Measurements from ENCODE around the gene IRS1. TPM values are rescaled to one million over a fixed set of nuclear protein-coding genes. Genes with fewer than 3 reads are reported as not detected.

IRS1 gene
- polyA plus RNA-seq, 3 donors = 10.5 to 12.1 (median 11.3) TPM

DNA sequence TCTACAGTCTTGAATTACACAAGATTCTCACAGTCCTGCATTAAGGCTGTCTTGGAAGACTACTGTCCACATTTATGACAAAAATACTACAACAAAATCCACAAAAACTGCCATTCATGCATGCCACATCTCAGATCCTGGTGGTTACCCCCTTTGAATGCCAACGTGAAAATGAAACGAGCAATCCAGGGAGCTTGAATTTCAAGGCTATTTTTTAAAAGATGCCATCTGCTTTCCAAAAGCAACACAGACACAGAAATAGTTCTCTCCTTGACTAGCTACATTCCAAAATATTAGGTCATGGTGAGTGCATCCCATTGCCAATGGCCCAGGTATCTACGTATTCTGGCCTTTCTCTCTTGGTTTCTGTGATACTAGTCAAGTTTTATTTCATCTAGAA, 36.3 kb downstream of the IRS1 start:
- no peak for DNase-seq (ENCODE audit: low read depth in 3 of 3, low spot score in 2 of 3)

DNA sequence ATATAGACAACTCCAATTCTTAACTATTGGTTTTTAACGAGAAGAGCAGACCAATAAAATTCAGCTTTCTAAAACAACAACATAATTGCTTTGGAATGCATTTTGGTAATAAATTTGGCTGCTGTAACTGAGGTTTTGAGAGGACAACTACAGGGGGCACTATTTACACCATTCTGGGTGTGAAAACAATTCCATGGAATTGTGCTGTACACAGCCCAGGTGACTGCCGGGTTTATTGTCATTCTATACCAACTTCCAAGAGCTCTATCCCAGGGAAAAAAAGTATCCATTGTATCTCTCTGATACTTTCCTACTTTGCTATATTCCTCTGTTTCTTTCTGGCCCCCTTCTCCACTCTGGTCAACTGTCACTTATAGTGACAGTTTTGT, 38.4 kb downstream of the IRS1 start:
- no peak for DNase-seq (ENCODE audit: low read depth in 3 of 3, low spot score in 2 of 3)

DNA sequence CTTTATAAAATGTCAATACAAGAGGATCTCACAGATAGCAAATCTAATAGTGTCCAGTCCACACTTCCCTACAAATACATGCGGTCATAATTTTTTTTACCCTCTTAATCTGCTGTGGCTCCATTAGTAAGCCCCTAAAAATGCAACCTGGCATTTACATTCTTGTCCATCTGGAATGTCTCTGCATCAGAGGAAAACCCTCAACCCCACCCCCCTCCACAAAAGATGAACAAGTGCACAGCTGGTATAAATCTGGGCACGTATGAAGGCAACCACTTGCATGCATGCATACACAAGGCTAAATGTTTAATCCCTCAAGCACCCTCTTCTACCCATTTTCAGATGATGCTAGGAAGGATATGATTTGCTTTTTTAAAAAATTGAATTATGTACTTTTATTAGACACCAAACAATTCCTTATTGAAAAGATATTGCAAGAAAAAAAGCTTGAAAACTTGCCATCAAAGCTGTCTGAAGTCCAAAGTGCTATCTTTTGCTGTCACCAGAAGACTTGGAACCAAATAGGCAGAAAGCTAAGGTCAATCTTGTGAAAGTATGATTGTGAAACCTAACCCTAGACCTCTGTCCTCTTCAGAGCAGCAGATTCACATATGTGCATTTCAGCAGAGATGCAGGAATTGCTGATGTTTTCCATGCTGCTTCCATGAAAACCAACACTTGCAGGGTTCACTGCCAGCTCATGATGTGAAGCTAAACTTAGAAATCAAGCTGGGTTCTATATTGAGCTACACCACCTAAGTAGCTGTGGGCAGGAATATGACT, 39.0 kb downstream of the IRS1 start:
- no peak for DNase-seq (ENCODE audit: low read depth in 3 of 3, low spot score in 2 of 3)

DNA sequence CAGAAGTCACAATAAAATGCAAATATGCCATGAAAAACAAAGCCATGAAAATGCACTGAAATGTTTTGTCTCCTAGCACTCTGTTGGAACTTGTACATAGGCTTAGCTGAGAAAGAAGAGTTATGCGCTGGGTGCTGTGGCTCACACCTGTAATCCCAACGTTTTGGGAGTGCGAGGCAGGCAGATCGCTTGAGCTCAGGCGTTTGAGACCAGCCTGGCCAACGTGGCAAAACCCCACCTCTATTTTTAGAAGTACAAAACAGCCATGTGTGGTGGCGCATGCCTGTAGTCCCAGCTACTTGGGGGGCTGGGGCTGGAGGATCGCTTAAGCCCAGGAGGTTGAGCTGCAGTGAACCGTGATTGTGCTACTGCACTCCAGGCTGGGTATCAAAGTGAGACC, 39.9 kb downstream of the IRS1 start:
- no peak for DNase-seq (ENCODE audit: low read depth in 3 of 3, low spot score in 2 of 3)

DNA sequence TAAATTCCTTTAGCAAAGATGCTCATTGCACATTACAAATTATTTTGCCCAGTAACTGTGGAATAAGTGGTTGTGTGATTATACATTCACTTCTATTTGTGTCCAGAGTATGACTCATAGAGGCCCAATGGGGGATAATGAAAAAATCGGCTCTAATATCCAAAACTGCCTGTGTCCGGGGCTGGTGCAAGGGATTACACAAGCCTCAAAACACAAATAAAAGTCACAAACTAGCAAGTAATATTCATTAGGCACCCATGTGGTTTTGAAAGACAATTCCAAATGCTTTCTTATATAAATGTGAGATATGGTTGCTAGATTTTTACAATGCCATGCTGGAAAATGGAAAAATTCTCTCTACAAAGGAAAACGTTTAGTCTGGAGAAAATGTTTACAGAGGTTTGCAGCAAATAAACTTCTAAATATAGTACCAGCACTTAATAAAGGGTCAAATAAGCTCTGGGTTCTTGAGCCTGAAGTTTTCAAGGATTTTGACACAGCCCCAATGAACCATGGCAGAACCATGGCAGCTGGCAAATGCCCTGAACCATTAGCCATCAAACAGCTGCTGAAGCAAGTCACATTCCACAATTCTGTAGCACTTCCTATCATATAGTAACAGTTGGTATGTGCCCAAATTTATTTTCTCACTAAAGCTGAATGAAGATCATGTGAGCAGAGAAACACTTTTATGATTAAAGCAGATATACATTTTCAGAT, 40.5 kb downstream of the IRS1 start:
- DNase-seq (ENCODE audit: low read depth in 3 of 3, low spot score in 2 of 3) = no peak

DNA sequence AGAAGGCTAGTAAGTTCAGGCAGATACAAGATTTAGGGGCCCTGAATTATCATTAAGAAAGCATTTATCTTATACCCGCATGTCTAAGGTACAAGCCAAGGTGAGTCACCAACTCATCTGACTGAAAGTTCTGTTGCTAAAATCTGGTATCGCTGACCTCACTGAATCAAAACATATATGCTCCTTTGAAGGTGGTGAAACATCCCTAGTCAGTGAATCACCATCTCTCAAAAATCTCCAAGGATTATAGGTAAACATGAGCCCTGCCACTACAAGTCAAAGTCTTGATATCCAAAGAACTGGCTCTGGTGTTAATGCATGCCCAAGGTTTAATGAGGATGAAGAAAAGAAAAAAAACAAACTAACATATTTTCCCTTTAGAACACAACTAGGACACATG, 43.5 kb downstream of the IRS1 start:
- no peak for DNase-seq (ENCODE audit: low read depth in 3 of 3, low spot score in 2 of 3)

DNA sequence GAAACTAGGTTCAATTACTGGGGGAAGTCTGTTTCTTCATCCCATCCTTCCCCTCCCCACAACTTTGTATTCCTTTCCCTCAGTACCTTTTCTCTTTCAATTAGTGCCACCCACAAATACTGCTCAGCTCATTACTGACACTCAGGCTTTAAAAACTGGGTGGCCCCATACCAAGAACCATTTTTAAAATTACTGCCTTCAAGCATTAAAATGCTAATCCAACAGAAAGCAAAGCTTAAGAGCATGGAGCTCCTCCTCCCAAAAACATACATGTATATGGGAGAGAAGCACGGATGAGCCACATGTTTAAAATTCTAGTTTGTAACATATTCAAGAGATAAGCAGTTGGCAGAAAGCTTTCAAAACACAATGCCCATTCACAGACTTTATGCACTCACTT, 44.0 kb downstream of the IRS1 start:
- no peak for DNase-seq (ENCODE audit: low read depth in 3 of 3, low spot score in 2 of 3)

DNA sequence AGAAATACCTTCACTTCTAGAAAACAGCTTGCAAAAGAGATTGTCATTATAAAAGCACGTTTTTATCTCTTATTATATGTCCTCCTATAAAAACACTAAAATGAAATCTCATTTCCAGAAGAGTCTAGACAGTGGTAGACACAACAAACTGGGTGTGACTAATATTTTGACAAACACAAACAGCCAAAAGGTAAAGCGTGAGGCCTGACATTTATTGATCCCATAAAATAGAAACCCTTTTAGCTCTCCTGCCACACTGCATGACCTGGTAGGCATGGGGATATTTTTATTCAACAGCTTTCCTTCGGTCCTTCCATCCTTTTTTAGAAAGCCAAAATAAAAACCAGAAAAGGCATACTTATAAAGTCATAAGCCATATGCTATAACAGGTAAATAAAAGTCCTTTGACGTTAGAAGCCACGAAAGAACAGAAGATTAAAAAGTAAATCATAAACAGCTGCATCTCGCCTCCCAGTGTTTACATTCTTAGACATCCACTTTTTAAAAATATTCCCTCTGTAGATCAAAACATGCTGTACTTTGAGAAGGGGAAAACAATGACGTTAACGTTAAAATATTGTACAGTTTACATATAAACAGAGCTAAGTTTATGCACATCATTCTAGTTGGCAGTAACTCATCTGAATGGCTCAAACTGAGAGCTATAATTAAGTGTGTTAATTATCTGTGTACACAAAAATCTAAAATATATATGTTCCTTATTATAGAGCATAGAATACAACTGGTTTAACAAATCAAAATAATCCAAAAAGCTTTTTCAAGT, 44.6 kb downstream of the IRS1 start:
- no peak for DNase-seq (ENCODE audit: low read depth in 3 of 3, low spot score in 2 of 3)

DNA sequence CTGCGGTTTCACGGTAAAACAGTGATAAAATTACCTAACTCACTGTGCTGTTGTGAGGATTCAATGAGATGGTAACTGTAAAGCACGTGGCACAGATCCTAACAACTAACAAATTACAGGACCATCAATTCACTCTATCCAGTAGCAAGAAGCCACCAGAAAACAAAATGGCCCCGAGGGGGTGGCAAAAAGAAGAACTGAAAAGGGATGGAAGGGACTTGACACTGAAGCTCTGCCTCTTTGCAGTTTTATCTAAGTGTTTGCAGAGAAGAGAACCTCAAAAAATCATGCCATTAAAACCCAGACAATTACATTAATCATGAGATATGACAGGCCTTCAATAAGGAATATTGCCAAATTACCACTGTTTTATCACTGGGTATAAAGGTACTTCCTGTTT, 46.7 kb downstream of the IRS1 start:
- DNase-seq (ENCODE audit: low read depth in 3 of 3, low spot score in 2 of 3) = no peak

DNA sequence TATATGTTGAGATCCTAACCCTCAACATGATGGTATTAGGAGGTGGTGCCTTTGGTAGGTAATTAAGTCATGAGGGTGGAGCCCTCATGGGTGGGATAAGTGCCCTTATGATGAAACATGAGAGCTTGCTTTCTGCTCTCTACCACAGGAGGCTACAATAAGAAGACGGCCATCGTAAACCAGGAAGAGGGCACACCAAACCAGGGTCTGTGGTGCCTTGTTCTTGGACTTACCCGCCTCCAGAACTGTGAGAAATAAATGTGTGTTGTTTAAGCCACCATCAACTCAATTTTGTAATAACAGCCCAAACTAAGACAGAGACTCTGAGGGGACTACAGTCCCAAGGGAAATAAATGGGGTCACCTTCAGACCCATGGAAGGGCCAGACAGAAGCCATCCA, 52.3 kb downstream of the IRS1 start:
- DNase-seq (ENCODE audit: low read depth in 3 of 3, low spot score in 2 of 3) = no peak

DNA sequence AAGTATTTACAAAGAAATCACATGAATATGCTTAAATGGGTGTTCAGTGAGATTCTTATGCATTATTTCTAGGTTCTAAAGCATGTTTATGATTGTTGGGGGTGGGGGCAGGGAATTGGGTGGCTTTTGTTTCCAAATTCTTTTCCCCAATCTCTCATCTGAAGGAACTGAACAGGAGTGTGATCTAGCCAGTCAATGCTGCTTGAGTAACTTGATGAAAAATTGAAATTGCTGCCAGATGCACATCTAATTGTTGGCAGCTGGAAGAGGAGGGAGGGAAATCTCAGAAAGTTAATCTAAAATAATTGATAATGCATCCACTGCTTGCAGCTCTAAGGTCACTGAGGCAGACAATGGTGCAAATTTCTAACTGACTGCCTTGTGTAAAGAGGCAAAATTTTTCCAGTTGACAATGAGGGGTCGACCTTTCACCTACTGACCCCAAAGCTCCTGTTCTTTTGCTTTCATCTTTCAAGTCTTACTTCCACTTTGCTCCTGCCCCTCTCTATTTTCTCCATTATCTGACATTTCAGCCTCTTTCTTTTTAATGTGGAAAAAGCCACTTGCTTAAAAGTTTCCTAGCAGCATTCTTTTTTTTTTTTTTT, 53.3 kb downstream of the IRS1 start:
- DNase-seq (ENCODE audit: low read depth in 3 of 3, low spot score in 2 of 3) = no peak

DNA sequence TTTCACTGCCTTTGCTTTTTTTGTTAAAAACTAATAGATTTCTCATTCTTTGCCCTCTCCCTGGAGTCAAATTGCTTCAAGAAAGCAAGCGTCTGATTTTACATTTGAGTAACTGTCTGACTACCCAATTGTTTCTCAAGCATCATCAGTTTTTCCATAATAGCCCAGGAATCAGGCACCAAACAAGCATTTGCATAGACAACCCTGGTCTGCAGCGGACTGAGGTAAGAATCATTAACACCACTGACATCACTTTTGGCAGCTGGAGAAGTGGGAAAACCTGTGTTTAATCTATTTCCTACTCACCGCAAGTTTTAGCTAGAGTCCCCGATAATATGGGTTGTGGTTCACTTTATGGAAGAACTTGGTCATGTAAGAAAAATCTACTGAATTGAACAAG, 55.7 kb downstream of the IRS1 start:
- no peak for DNase-seq (ENCODE audit: low read depth in 3 of 3, low spot score in 2 of 3)

DNA sequence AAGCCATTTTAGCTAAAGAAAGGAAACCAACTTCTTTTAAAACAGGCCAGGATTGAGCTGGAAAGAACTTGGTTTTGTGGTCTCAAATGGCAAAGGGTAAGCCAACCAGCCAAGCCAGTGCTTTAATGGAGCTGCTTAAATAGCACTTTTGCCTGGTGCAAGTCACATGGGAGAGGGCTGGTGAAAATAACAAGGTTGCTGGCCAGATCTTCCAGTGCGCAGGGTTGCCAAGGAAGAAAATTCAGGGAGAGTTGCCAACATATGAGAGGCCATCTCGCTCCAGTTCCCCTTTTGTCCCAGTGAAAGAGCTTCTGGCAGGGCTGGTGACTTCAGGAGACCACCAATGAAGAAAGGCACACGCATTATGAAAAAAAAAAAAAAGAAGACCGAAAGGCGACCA, 57.3 kb downstream of the IRS1 start:
- no peak for DNase-seq (ENCODE audit: low read depth in 3 of 3, low spot score in 2 of 3)

DNA sequence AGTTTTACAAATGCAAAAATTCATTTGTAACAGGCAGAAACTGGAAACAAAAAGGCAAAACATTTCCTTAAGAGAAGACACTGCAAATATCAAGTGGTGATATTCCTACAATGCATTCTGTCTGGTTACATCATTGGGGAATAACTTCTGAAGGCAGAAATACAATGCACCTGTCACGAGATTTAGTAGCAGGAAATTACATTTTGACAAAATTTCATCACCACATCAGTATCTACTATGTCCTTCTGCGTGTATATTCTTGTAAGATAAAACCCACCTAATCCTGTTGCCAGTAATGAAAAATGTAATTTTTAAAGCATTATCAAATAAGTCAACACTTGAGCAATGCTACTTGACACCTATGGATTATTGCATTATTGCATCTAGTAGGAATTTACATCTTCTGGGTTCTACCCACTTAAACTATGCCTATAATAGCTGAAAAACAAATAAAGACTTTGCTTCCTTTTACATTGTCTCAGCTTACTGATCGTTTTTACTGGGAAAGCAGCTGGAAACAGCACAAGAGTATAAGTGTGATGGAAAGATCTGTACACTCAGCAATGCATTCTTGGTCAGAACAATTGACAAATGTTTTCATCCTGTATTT, 59.5 kb downstream of the IRS1 start:
- DNase-seq (ENCODE audit: low read depth in 3 of 3, low spot score in 2 of 3) = no peak

DNA sequence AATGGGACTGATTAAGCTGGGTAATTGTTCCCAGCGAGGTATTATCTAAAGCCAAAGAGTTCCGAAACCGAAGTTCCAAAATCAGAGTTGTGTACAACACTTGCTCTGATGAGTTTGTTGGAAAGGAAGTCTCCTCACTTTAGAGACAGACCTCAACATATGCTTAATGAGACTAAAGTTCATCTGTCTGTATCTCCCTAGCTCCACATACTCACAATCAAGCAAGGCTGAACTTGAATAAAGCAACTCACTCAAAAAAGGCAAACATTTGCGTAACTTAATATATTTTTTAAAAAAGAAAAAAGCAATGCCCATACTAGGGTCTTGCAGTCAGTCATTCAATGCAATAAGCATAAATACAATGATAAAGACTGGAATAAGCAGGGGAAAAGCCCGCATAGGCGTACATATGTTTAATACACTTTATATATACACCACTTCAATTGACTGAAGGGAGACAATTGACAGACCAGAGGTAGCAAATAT, 60.0 kb downstream of the IRS1 start:
- DNase-seq (ENCODE audit: low read depth in 3 of 3, low spot score in 2 of 3) = no peak

DNA sequence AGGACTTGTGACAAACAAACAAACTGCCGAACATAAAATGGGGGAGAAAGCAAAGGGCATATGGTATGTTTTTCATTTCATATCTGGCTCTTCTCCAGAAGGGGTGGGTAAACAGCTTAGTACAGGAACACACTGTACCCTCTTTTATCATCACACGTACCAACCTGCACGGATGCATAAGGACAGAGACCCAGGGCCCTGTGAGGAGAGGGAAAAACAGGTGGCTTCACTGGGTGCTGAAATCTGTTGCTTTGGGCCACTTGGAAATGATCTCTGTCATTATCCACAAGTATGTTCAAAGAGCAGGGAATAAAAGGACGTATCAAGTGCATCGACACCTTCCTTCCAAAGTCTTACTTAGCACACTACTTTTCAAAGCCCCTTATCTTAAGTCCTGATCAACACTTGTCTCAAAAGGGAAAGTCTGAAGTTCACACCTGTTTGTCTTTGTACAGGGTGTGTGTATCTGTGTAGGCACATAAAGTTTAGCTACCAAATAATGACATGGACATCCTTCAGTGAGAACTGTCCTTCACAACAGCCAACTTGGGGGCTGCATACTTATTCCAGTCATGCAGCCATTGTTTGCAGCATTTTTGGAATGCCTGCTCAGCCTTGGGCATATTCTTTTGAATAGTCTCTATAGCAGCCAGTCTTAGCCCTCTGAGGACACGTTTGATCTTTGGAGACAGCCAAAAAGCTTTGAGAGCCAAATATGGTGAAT, 60.6 kb downstream of the IRS1 start:
- DNase-seq (ENCODE audit: low read depth in 3 of 3, low spot score in 2 of 3) = no peak

DNA sequence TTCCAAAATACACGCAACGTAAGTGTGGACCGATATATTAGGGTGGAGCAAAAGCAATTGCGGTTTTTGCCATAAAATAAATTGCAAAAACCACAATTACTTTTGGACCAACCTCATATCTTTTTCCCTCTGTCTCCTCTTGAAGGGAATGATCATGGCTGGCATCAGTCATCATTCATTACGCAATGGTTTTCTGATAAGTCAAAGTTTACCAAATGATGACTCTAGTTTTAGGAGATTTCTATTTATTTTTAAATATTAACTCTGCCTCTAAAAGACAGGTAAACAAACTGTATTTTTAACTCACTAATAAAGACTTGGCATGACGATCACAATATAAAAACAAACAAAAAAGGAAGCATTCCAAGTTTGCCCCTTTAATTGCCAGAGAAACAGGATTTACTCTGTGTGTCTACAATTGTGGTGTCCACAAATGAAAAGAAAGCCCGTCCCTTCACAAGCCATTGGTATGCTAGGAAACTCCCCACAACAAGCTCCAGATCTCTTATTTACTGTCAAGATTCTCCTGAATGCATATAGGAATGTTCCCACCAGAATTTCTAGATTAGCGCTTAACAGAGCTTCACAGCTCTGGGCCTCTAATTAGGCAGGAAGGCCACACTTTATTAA, 61.3 kb downstream of the IRS1 start:
- no peak for DNase-seq (ENCODE audit: low read depth in 3 of 3, low spot score in 2 of 3)

DNA sequence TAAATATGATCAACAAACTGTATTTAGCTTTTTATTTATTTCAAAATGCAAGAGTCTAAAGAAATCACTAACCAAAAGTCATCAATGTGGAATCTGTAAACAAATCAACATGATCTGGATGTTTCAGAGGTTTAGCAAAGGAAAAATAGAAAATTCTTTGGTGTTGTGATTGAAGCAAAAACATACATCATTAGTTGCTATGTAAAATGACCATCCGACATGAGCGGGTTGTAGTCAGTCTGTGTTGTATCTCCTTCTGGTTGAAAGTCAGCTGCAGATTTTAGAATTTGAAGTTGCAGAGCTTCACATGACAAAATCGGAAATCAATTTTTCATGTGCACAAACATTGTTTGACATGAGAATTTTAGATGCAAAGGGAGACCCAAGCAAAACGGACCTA, 63.2 kb downstream of the IRS1 start:
- DNase-seq (ENCODE audit: low read depth in 3 of 3, low spot score in 2 of 3) = no peak

DNA sequence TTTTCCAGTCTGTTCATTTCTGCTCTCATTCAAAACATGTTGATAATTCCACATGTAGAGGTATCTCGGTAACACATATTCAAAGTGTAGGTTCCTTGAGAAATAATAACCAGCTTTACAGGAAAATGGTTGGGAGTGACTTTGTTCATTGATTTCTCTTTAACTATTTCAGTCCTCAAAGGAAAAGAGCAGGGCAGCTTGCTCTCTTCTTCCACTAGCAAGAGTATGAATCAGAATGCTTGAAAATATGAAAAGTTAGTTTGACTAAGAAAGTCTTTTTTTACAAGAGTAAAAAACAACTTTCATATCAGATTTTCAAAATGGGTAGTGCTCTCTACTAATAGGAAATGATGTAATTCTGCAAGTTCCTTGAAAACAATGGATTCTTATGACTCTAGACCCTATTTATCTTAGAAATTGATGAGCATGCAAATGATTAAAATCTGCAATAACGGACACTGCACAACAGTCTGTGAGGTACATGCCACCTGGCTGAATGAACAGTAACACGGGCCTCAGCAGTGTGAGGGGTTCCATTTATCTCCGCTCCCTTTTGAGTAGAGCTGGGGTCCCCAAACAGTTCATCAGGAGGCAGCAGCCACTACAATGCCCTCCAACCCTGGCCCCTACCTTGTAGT, 65.6 kb downstream of the IRS1 start:
- no peak for DNase-seq (ENCODE audit: low read depth in 3 of 3, low spot score in 2 of 3)

Data from right renal cortex interstitium (tissue), 3 donors.